Measurements from ENCODE around the gene PLAGL1. TPM values are rescaled to one million over a fixed set of nuclear protein-coding genes. Genes with fewer than 3 reads are reported as not detected.

PLAGL1 gene
- total RNA-seq, 2 donors from 2014 or later: 3.3 to 6.3 TPM

Other genes starting within 250 kb of the PLAGL1 start
- 10 to 100 TPM; 19.1 to 24.4 TPM for gene LTV1, start 164.9 kb downstream of the PLAGL1 start, total RNA-seq
- under 1 TPM in 1 of 2 donors, not detected in 1; 0.34 TPM for gene ZC2HC1B, start 143.8 kb downstream of the PLAGL1 start, total RNA-seq
- 100 to 1,000 TPM; 143 to 175 TPM for gene SF3B5, start 87.3 kb upstream of the PLAGL1 start, total RNA-seq
- 10 to 100 TPM; 16.1 to 26.7 TPM for gene STX11, start 142.3 kb upstream of the PLAGL1 start, total RNA-seq

Data from T-helper 17 cell (primary cell).